Duodenal mucosa (tissue), 2 donors: ENCODE measurements around the gene GABRA5.

Experiments
- H3K27ac ChIP-seq: one replicate; pipeline ENCODE4 v1.7.0; 2013; ENCODE audit warnings: low read depth, low read length
- H3K27me3 ChIP-seq, 2 donors: one replicate each; pipeline ENCODE4 v1.7.0; 2013; ENCODE audit warnings: low read length in 2 of 2, control low read depth in 1 of 2; ENCODE audit not compliant: insufficient read depth in 2 of 2, control insufficient read depth in 1 of 2
- H3K36me3 ChIP-seq, 2 donors: one replicate each; pipeline ENCODE4 v1.7.0; 2013; ENCODE audit warnings: low read length in 2 of 2, control low read depth in 1 of 2; ENCODE audit not compliant: insufficient read depth in 2 of 2, control insufficient read depth in 1 of 2
- H3K4me1 ChIP-seq, 2 donors: one replicate each; pipeline ENCODE4 v1.7.0; 2013; ENCODE audit warnings: low read length in 2 of 2, control low read depth in 1 of 2; ENCODE audit not compliant: insufficient read depth in 2 of 2, control insufficient read depth in 1 of 2
- H3K4me3 ChIP-seq, 2 donors: one replicate each; pipeline ENCODE4 v1.7.0; 2013; ENCODE audit warnings: low read length in 2 of 2, low read depth in 1 of 2
- H3K9ac ChIP-seq, 2 donors: one replicate each; pipeline ENCODE4 v1.7.0; 2013; ENCODE audit warnings: low read length in 2 of 2, low read depth in 1 of 2
- H3K9me3 ChIP-seq, 2 donors: one replicate each; pipeline ENCODE4 v1.7.0; 2013; ENCODE audit warnings: low read length in 2 of 2, control low read depth in 1 of 2; ENCODE audit not compliant: control insufficient read depth in 1 of 2

GABRA5 gene

GRCh38 chr15:26852980-26853379 lies 13.9 kb upstream of the GABRA5 start:
- H3K4me3 ChIP-seq = no peak overlapping the region
- H3K27me3 ChIP-seq = no peaks in the 10 kb centered on the region
- H3K4me1 ChIP-seq = no peaks in the 10 kb centered on the region
- peaks cover 0 to 6% of the 10 kb centered on the region in 2 donors for H3K9me3 ChIP-seq
- no peak overlapping the region for H3K9ac ChIP-seq
- H3K27ac ChIP-seq = no peak overlapping the region
- no peaks in the 10 kb centered on the region for H3K36me3 ChIP-seq

- Histone ChIP-seq H3K4me3 (no peak overlapping the region), H3K9me3 (peaks cover 0 to 3% of the 10 kb centered on the region in 2 donors), H3K9ac (no peak overlapping the region), H3K27ac (no peak overlapping the region), H3K4me1 (no peaks in the 10 kb centered on the region), H3K27me3 (no peaks in the 10 kb centered on the region), H3K36me3 (no peaks in the 10 kb centered on the region)
These were observed 12.4 kb upstream of the GABRA5 start for GRCh38 chr15:26854435-26854834.

DNA sequence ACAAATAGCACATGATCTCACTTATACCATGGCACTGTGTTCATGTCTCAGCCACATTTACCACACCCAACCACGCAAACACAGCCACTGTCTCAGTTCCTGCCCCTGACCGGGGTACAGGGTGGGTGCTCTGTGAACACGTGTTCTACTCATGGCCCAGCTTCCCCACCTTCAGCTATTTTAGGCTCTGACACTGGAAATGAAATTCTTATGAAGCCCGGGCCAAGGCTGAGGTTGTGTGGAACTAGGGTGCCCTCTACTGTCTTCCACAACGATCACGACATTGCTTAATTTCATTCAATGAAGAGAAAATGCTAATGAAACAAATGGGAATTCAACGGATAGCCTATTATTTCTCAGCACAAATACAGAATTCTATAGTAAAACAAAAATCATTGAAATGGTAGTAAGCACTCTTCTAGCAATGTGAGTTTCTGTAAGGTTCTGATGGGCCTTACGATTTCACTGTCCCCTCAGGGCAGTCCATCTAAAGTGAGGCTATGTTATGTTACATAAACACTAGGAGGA lies 2.1 kb upstream of the GABRA5 start:
- Histone ChIP-seq H3K27ac (no peak overlapping the region), H3K27me3 (peaks cover 0 to 2% of the 10 kb centered on the region in 2 donors), H3K36me3 (no peaks in the 10 kb centered on the region), H3K9me3 (no peaks in the 10 kb centered on the region), H3K4me1 (no peaks in the 10 kb centered on the region), H3K4me3 (no peak overlapping the region), H3K9ac (no peak overlapping the region)

DNA sequence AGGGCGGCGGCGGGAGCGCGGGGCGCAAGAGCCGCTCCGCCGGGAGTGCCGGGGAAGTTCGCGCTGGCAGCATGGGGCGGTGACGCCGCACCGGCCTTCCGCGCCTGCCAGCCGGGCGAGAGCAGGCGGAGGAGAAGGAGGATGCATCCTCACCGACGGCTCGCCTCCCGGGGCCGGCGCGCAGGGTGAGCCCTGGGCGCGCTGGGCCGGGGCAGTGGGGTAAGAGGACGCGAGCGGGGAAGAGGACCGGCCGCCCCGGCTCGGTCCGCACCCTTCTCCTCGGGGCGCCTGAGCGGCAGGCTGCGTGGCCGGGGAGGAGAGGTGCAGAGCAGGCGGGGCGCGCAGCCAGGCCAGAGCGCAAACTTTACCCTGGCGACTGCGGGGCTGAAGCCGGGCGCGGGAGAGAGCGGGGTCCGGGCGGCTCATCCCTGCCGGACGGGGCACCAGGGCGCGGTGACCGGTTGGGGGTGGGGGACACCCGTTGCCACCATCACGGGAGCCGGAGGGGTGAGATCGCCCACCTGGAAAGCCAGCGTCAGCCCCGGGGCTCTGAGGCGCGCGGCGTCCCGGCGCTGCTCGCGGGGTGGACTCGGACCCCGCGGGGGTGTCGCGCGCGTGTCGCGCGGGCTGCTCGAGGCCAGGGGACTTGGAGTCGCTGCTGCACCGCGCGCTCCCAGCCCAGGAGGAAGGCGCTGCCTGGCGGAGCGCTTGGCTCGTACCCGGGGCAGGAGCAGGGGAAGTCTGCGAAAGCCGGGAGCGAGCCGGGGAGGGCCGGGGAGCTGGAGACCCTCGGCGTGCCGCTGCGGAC lies 542 bp downstream of the GABRA5 start:
- no peak overlapping the region for H3K9ac ChIP-seq
- no peak overlapping the region for H3K4me3 ChIP-seq
- no peaks in the 10 kb centered on the region for H3K9me3 ChIP-seq
- H3K27ac ChIP-seq = no peak overlapping the region
- no peaks in the 10 kb centered on the region for H3K4me1 ChIP-seq
- H3K27me3 ChIP-seq = peaks cover 0 to 2% of the 10 kb centered on the region in 2 donors
- no peaks in the 10 kb centered on the region for H3K36me3 ChIP-seq

DNA sequence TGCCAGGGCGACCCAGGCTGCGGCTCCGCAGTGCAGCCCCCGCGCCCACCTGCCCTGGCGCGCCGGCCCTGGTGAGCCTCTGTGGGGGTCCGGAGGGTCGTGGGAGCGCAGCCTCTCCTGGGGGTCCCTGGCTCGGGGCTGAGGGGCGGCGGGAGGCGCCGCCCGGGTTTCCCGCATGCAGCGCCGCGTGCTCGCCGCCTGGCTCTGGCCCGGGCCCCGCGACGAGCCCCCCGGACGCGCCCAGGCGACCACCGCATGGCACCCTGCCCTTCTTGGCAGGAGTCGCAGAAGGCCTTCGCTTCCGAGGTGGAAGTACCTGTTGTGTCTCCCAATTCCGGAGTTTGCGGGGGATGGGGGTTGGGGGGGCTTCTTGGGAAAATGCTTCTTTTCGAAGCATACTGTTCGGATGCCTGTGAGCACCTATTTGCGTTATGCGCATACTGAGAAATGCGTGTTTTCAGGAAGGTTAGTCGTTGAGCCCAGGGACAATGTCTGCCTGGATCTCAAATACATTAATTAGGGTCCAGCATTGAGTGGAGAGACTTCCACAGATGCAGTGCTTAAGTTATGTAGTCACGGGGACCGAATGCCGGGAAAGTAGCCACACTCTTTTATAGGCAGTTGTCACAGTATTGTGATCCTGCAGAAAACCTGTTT lies 1.3 kb downstream of the GABRA5 start:
- H3K9me3 ChIP-seq = no peaks in the 10 kb centered on the region
- H3K9ac ChIP-seq = no peak overlapping the region
- no peak overlapping the region for H3K4me3 ChIP-seq
- no peaks in the 10 kb centered on the region for H3K4me1 ChIP-seq
- peaks cover 0 to 2% of the 10 kb centered on the region in 2 donors for H3K27me3 ChIP-seq
- no peak overlapping the region for H3K27ac ChIP-seq
- no peaks in the 10 kb centered on the region for H3K36me3 ChIP-seq

- H3K4me1 ChIP-seq = no peaks in the 10 kb centered on the region
- peaks cover 0 to 2% of the 10 kb centered on the region in 2 donors for H3K9me3 ChIP-seq
- no peak overlapping the region for H3K4me3 ChIP-seq
- no peaks in the 10 kb centered on the region for H3K36me3 ChIP-seq
- peaks cover 0 to 2% of the 10 kb centered on the region in 2 donors for H3K27me3 ChIP-seq
- H3K27ac ChIP-seq = no peak overlapping the region
- H3K9ac ChIP-seq = no peak overlapping the region
These were observed 2.8 kb downstream of the GABRA5 start for GRCh38 chr15:26869628-26870027.

- peaks cover 0 to 2% of the 10 kb centered on the region in 2 donors for H3K27me3 ChIP-seq
- no peaks in the 10 kb centered on the region for H3K36me3 ChIP-seq
- no peak overlapping the region for H3K4me3 ChIP-seq
- no peaks in the 10 kb centered on the region for H3K4me1 ChIP-seq
- no peak overlapping the region for H3K9ac ChIP-seq
- H3K9me3 ChIP-seq = peaks cover 0 to 2% of the 10 kb centered on the region in 2 donors
- H3K27ac ChIP-seq = no peak overlapping the region
These were observed 3.5 kb downstream of the GABRA5 start for GRCh38 chr15:26870346-26870745.

- Histone ChIP-seq H3K4me1 (no peaks in the 10 kb centered on the region), H3K4me3 (no peak overlapping the region), H3K27me3 (no peaks in the 10 kb centered on the region), H3K9me3 (peaks cover 0 to 5% of the 10 kb centered on the region in 2 donors), H3K9ac (no peak overlapping the region), H3K27ac (no peak overlapping the region), H3K36me3 (no peaks in the 10 kb centered on the region)
These were observed 5.3 kb downstream of the GABRA5 start for GRCh38 chr15:26872206-26872605.

DNA sequence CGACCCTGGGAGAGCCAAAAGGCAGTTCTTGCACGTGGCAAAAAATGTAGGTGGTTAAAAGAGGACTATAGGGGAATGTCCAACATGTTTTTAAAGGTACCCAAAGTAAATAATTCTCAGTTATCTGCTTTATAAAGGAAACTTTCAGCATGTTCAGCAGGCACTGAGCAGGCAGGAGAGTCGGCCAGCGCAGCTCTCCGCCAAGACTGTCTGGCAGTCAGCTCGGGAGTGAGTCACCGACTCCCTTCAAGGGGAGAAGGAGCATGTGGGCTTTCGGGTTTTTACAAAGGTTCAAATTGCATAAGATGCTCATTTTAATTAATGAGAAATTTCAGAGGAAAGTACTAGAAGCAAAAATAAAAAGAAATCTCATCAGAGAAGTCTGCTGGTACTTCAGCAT lies 7.0 kb downstream of the GABRA5 start:
- no peak overlapping the region for H3K27ac ChIP-seq

GRCh38 chr15:26874774-26875475 lies 8.1 kb downstream of the GABRA5 start:
- H3K27me3 ChIP-seq = no peaks in the 10 kb centered on the region
- no peak overlapping the region for H3K4me3 ChIP-seq
- H3K4me1 ChIP-seq = no peaks in the 10 kb centered on the region
- H3K36me3 ChIP-seq = no peaks in the 10 kb centered on the region
- peaks cover 0 to 5% of the 10 kb centered on the region in 2 donors for H3K9me3 ChIP-seq
- H3K9ac ChIP-seq = no peak overlapping the region
- H3K27ac ChIP-seq = no peak overlapping the region

More for the DNA sequence above, 7.0 kb downstream of the GABRA5 start:
- H3K9ac ChIP-seq = no peak overlapping the region
- no peaks in the 10 kb centered on the region for H3K36me3 ChIP-seq
- H3K4me3 ChIP-seq = no peak overlapping the region
- peaks cover 0 to 5% of the 10 kb centered on the region in 2 donors for H3K9me3 ChIP-seq
- H3K4me1 ChIP-seq = no peaks in the 10 kb centered on the region
- H3K27me3 ChIP-seq = no peaks in the 10 kb centered on the region
